Stimulated activated CD8-positive, alpha-beta memory T cell treated with anti-CD3 and anti-CD28 coated beads, Interleukin-2, amount 100 ng/mL, for 1 hour (primary cell): ENCODE data around the gene ZER1.

ENCODE experiments used
- DNase-seq, 2 donors: peaks; one replicate each; pipeline ENCODE4 v3.0.0-alpha.2; 2020; ENCODE audit warnings: low read depth in 2 of 2

ZER1 gene

GRCh38 chr9:128735373-128735772 is 36.4 kb downstream of the ZER1 start:
- no peak for DNase-seq

DNA sequence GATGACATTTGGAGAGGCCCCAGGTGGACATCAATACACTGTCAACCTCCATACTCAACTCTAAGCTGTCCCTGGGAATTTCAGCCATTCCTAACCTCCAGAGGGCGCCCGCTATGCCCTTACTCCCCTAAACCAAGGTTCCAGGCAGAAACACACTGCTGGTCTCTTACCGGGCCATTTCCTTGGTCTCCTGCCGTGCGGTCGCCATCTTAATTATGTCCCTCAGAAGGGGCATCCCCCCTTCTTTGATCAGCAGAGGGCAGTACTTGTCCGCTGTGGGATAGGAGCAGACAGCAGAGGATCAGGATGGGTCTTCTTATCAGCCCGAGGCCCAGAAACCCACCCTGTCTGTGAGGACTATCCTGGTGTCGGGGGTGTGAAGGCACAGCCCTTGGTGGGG is 38.5 kb downstream of the ZER1 start:
- DNase-seq: no peak

DNA sequence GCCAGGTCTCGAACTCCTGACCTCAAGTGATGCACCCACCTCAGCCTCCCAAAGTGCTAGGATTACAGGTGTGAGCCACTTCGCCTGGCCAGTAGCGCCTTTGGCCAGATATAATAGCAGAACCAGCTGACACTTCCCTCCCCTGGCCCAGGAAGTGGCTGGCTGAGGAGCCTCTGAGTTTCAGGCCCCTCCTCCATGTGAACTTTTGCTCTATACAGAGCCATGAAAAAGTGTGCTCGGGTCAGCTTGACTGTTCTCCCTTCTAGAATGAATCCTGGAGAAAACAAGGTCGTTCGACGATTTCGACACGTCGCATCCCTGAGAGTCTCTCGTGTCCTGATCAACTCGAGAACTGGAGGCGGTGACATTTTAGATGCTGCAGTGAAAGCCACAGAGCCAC is 39.2 kb downstream of the ZER1 start:
- DNase-seq: no peak

- no peak for DNase-seq
Measured at GRCh38 chr9:128731691-128732090, 40.0 kb downstream of the ZER1 start.

DNA sequence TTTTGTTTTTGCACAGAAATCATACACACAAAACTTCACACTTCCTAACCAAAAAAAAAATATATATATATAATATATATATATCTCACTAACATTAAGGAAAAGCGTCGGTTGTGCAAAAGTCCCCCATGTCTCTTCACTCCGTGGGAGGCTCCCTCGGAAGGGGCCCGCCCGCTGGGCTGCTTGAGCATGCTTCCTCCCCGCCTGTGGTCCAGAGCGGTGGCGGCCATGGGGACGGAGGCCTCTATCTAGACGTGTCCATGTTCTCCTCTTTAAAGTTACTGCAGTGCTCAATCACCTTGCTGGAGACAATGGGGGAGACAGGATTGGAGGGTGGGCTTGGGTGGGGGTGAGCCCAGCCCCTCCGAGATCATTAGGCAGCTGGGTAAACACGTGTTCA is 40.6 kb downstream of the ZER1 start:
- no peak for DNase-seq

- no peak for DNase-seq
Measured at GRCh38 chr9:128729766-128730517, 41.8 kb downstream of the ZER1 start.

GRCh38 chr9:128729302-128729701 is 42.4 kb downstream of the ZER1 start:
- DNase-seq: no peak

DNA sequence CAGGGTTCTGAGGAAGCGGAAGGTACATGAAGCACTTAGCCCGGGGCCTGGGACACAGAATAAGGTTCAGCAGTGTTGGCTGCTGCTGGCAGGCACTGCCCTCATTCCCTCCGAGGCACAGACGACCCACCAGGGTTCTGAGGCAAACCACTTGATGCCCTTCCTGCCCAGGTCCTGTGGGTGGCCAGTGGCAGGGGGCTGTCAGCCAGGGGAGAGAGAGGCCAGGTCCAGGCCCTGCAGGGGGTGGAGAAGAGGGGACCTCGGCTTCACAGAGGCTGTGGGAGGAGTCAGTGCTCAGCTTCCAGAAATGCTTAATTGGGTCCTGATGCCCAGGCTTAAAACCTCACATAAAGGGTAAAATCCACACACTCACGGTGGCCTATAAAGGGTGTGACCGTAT is 43.4 kb downstream of the ZER1 start:
- no peak for DNase-seq

DNA sequence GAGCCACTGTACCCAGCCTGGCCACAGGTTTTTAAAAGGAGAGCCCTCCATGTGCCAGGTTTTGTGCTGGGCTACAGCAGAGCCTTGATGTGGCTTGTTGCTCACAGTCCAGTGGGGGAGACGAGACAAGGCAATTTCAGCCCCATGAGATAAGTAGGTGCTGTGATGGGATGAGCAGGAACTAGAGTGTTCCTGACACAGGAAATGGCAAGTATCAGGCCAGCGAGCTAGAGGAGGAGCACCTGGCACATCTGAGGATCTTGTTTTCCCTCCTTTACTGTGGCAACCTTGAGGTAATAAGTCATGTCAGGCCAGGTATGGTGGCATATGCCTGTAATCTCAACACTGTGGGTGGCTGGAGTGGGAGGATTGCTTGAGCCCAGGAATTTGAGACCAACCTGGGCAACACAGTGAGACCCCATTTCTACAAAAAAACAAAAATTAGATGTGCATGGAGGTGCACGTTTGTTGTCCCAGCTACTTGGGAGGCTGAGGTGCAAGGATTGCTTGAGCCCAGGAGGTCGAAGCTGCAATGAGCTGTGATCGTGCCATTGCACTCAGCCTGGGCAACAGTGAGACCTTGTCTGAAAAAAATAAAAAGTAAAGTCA is 44.0 kb downstream of the ZER1 start:
- no peak for DNase-seq

DNA sequence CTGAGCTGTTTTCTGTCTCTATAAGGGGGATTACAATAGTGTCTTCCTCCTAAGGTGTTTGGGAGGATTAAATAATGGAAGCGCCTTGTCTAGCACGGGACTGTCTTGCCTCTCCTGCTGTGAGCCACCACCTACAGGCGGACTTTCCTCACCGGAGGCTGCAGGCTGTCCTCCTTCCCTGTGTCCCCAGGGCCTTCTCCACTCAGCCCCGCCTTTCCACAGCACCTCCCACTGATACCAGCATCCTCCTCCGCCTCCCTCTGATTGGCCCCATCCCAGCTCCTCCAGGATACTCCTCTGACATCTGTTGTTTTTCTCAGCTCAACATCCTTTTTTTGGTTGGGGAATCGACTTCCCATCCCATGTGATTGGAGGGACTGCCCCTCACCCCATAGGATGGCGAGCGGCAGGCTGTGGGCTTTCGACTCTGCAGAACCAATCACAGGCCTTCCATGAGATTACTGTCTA is 46.9 kb downstream of the ZER1 start:
- DNase-seq: no peak

DNA sequence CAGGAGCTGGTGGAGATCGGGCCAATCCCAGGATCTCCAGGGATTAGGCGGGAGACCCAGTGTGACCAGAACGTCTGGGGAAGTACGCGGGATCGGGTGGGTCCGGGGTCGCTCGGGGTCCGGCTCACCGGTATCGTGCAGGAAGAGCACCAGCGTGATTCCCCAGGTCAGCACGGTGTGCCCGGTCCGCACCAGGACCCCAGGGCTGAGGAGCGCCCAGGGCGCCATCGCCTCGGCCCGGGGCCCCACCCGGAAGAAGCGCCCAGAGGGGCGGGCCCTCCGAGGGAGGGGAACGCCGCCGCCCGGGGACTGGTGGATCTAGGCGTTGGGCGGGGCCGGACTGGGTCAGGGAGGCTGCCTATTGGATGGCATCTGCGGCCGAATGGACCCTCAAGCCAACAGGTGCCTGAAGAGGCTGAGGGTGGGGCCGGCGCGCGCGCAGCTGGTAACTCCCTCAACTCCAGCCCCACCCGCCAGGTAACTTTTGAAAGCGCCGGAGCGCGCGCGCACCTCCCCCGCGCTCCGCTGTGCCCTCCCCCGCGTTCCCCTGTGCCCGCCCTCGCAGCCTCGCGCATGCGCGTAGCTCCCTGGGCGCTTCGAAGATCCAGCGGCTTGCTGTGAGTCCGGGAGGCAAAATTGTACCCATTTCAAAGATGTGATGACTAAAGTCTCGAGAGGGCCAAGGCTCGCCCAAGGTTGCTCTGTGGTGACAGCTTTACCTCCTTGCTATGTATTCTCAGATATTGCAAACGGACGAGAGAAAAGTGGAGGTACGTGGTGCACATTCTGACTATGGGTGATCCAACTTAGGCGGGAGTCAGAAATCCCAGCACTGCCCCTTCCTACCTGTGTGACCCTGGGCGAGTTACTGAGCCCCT is 47.6 kb downstream of the ZER1 start, which contains the start of gene ZDHHC12:
Gene ZDHHC12, minus strand, starts transcription at position 262 of the 878 bp plus-strand sequence. Its CDS starts 34 bp downstream, at position 228.
- peak; percentile 98 to 99 for DNase-seq

GRCh38 chr9:128723352-128723865 is 48.3 kb downstream of the ZER1 start:
- DNase-seq: no peak

DNA sequence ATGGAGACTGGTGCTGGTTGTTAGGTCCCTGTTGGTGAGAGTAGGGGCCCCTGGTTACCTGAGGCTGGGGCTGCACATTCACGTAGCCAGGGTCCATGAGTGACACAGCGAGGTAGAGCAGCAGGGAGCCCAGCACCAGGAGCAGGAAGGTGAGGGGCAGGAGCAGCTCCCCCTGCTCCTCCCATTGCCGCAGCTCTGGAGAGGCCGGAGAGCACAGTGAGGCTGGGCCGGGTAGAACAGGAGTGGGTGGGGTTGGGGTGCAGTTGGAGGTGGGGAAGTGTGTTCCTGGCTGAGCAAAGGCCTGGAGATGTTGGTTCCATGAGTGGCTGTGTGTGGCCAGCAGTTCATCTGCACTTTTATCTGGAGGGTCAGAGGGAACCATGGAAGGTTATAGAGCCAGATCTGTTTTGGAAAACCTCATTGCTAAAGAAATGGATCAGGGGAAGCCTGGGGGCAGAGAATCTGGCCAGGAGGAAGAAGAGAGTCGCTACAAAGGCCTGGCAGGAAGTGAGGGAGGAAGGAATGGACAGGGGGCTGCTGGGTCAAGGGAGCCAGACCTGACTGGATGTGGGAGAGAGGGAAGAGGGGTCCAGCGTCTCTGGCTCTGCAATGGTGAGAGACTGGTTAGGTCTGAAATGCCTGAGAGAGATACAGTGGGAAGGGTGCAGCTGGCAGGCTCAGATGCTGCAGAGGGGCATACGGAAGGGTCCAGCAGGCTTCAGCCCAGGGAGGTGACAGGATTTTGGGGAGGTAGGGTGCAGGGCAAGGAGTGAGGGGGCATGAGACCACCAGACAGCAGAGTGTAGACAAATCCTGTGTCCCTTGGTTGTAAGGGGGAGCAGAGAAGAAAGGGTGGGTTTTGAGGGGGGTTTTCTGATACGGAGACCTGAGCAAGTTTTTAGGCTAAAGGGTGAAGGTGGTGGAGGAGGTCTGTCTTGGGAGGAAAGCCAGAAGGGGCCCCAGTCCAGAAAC is 49.1 kb downstream of the ZER1 start:
- DNase-seq: no peak

- DNase-seq: no peak
Measured at GRCh38 chr9:128721487-128722010, 50.2 kb downstream of the ZER1 start.

- no peak for DNase-seq
Measured at GRCh38 chr9:128720841-128721486, 50.8 kb downstream of the ZER1 start.

- DNase-seq: no peak
Measured at GRCh38 chr9:128719919-128720605, 51.7 kb downstream of the ZER1 start.

GRCh38 chr9:128718475-128718874 is 53.3 kb downstream of the ZER1 start:
- DNase-seq: no peak

- DNase-seq: no peak
Measured at GRCh38 chr9:128718047-128718446, 53.7 kb downstream of the ZER1 start.

DNA sequence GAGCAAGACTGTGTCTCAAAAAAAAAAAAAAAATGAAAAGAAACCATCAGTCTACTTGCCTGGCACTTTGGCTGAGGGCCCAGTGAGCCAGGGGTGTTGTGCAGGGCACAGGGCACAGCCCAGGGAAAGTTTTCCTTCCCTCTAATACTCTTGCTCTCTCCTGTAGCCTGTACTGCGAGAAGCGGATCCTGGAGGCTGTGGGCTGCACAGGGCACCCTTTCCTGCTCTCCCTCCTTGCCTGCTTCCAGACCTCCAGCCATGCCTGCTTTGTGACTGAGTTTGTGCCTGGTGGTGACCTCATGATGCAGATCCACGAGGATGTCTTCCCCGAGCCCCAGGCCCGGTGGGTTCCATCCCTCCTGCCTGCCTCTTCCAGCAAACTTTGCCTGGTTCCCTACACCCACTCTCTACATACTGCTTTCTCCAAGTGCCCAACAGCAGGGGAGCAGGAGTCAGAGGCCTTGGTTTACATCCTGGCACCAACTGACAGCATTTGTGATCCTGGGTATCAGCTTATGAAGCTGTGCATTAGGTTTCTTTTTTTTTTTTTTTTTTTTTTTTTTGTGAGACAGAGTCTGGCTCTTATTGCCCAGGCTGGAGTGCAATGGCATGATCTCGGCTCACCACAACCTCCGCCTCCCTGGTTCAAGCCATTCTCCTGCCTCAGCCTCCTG is 55.0 kb downstream of the ZER1 start:
- DNase-seq: no peak
